Smooth muscle cell of the brain vasculature (primary cell): Measurements from ENCODE around the gene EXOSC3.

ENCODE experiments used
- DNase-seq: peaks from one replicate; pipeline ENCODE4 v3.0.0-alpha.2; 2012; ENCODE audit warnings: low read depth, low spot score

Gene EXOSC3

DNA sequence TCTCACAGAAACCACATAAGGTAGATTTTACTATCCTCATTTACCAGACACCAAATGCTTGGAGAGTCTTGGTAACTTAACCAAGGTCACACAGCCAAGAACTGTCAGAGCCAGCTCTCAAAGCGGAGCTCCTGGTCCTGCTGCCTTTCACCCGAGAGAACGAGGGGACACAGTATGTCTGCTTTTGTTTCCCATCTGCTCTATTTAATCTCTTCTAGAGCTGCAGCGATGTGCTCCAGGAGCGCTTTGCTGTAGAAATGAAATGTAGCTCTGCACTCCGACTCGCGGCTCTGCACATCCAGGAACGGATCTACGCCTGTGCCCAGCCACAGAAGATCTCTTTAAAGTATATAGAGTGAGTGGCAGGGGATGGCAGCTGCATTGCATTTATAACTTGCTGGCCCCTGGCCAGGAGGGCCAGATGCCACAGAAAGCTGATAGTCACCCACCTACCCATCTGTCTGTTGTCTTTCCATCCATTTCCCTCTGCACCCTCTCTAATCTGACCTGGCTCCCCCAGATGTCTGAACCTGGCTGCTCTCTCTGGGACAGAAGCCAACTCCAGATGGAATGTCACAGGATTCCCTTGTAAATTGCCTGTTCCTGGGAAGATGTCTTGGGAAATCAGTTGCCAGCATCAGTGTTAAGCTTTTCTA lies 52.6 kb downstream of the EXOSC3 start:
- DNase-seq, result no peak

DNA sequence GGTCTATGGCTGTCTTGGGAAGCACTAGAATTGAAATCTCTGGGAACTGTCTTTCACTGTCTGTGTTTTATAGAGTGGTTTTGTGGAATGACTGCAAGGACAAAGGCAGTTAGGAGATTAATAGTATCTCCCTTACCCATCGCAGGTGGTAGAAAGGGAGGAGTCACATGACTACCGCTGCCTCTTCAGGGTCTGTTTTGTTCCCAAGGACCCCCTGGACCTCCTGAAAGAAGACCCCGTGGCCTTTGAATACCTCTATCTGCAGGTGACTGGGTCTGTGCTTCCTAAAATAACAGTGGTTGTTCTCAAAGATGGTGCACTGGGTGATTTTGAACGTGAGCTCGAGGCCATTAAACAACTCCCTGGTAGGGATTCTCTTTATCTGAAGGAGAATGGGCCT lies 54.0 kb downstream of the EXOSC3 start:
- DNase-seq, result no peak

DNA sequence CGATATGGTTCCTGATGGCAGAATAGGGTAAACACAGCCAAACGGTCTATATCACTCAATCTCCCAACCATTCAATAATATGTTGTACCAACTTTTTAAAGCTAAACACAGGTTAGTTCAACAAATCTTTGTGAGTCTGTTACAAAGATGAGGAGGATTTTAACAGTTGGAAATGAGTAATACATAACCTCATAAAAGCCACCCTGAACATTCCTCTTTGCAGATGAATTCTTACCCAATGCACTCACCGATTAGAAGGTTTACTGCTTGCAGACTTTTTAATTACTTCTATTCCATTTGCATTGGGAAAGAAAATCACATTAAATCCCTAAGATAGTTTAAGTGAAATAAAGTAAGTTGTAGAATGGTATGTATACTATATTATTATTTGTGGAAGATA lies 54.6 kb downstream of the EXOSC3 start:
- DNase-seq, result no peak
